ENCODE results near the gene TBC1D9.

Gene TBC1D9

GRCh38 chr4:140800666-140801065 is 44.5 kb upstream of the TBC1D9 start:
- H3K4me3 ChIP-seq (ENCODE audit: low read depth, low read length) = no peak overlapping the region
- POLR2A ChIA-PET = no interaction called here
- TF ChIP-seq KLF9 (tag by site-specific recombination; IDR thresholded peaks at IDR 0.05; ENCODE audit: low read depth) = no peak
- no peak for TF ChIP-seq ZNF362 (tag by site-specific recombination; IDR thresholded peaks at IDR 0.05)
- TF ChIP-seq ZNF510 (tag by site-specific recombination; IDR thresholded peaks at IDR 0.05; ENCODE audit: insufficient replicate concordance) = no peak
- no peak for TF ChIP-seq ZNF114 (tag by site-specific recombination; IDR thresholded peaks at IDR 0.05)
- TF ChIP-seq ATF2 (tag by site-specific recombination; IDR thresholded peaks at IDR 0.05; ENCODE audit: low read depth) = no peak
- no peak for TF ChIP-seq SCRT2 (tag by site-specific recombination; IDR thresholded peaks at IDR 0.05)
- TF ChIP-seq ZNF529 (tag by site-specific recombination; IDR thresholded peaks at IDR 0.05; ENCODE audit: insufficient replicate concordance) = no peak
- no peak for TF ChIP-seq BCL11B (tag by site-specific recombination; IDR thresholded peaks at IDR 0.05; ENCODE audit: low read depth)
- TF ChIP-seq ZFHX2 (tag by site-specific recombination; conservative IDR thresholded peaks at IDR 0.05) = no peak
- TF ChIP-seq ZNF776 (tag by site-specific recombination; IDR thresholded peaks at IDR 0.05; ENCODE audit: borderline replicate concordance) = no peak
- H3K36me3 ChIP-seq (ENCODE audit: control insufficient read depth in 2 of 2, insufficient read depth in 1 of 2, low read length in 2 of 2) = no peaks in the 10 kb centered on the region
- CTCF ChIA-PET = no interaction called here
- no peak overlapping the region for H3K27ac ChIP-seq (ENCODE audit: extremely low read depth, low read depth, low read length)
- H3K9me3 ChIP-seq (ENCODE audit: control insufficient read depth, insufficient read depth, low read depth, low read length) = no peaks in the 10 kb centered on the region
- H3K4me1 ChIP-seq (ENCODE audit: control insufficient read depth, insufficient read depth, low read length) = no peaks in the 10 kb centered on the region

GRCh38 chr4:140799686-140800225 is 43.6 kb upstream of the TBC1D9 start:
- H3K36me3 ChIP-seq (ENCODE audit: control insufficient read depth in 2 of 2, insufficient read depth in 1 of 2, low read length in 2 of 2) = no peaks in the 10 kb centered on the region
- H3K27ac ChIP-seq (ENCODE audit: extremely low read depth, low read depth, low read length) = no peak overlapping the region
- CTCF ChIA-PET = interaction anchor here (1.0 kb wide), 1 partner anchor 439 kb away, joined by 5 read pairs; no protein-coding TSS in a partner anchor
- POLR2A ChIA-PET = no interaction called here
- H3K9me3 ChIP-seq (ENCODE audit: control insufficient read depth, insufficient read depth, low read depth, low read length) = no peaks in the 10 kb centered on the region
- TF ChIP-seq ZNF747 (tag by site-specific recombination; IDR thresholded peaks at IDR 0.05) (no peak), KLF17 (tag by site-specific recombination; IDR thresholded peaks at IDR 0.05) (no peak), SETDB1 (IDR thresholded peaks at IDR 0.05; ENCODE audit: insufficient read length, low read length) (no peak)
- no peaks in the 10 kb centered on the region for H3K4me1 ChIP-seq (ENCODE audit: control insufficient read depth, insufficient read depth, low read length)
- H3K4me3 ChIP-seq (ENCODE audit: low read depth, low read length) = no peak overlapping the region

GRCh38 chr4:140793291-140793690 is 37.1 kb upstream of the TBC1D9 start:
- no peaks in the 10 kb centered on the region for H3K4me1 ChIP-seq (ENCODE audit: control insufficient read depth, insufficient read depth, low read length)
- no peaks in the 10 kb centered on the region for H3K36me3 ChIP-seq (ENCODE audit: control insufficient read depth in 2 of 2, insufficient read depth in 1 of 2, low read length in 2 of 2)
- POLR2A ChIA-PET = no interaction called here
- H3K4me3 ChIP-seq (ENCODE audit: low read depth, low read length) = no peak overlapping the region
- TF ChIP-seq ZNF121 (tag by site-specific recombination; IDR thresholded peaks at IDR 0.05) (no peak), ZBTB48 (tag by site-specific recombination; IDR thresholded peaks at IDR 0.05) (no peak), PBX3 (CRISPR knock-in tag; IDR thresholded peaks at IDR 0.05) (no peak), ZNF292 (tag by site-specific recombination; IDR thresholded peaks at IDR 0.05; ENCODE audit: borderline replicate concordance, low read depth) (no peak), ZNF560 (tag by site-specific recombination; IDR thresholded peaks at IDR 0.05; ENCODE audit: borderline replicate concordance) (no peak), ZNF114 (tag by site-specific recombination; IDR thresholded peaks at IDR 0.05) (no peak), ZFP37 (tag by site-specific recombination; IDR thresholded peaks at IDR 0.05) (no peak), SCRT2 (tag by site-specific recombination; IDR thresholded peaks at IDR 0.05) (no peak), SALL2 (tag by site-specific recombination; IDR thresholded peaks at IDR 0.05; ENCODE audit: borderline replicate concordance) (no peak), ZNF248 (tag by site-specific recombination; IDR thresholded peaks at IDR 0.05) (no peak), GLI2 (tag by site-specific recombination; IDR thresholded peaks at IDR 0.05; ENCODE audit: borderline replicate concordance, low read depth) (no peak), ZNF629 (tag by site-specific recombination; IDR thresholded peaks at IDR 0.05) (no peak)
- no peaks in the 10 kb centered on the region for H3K9me3 ChIP-seq (ENCODE audit: control insufficient read depth, insufficient read depth, low read depth, low read length)
- no peak overlapping the region for H3K27ac ChIP-seq (ENCODE audit: extremely low read depth, low read depth, low read length)
- CTCF ChIA-PET = interaction anchor here (1.0 kb wide), 1 partner anchor 62 kb away, joined by 3 read pairs; no protein-coding TSS in a partner anchor

Data from HEK293 (cell line).